Thyroid gland (tissue), 4 donors: Measurements from ENCODE around the gene CNGA4.

Experiments
- POLR2A ChIP-seq, 2 donors: fragments of 450-650 bp; IDR thresholded peaks; one replicate each; pipeline ENCODE4 v1.6.1; 2017; ENCODE audit warnings: antibody characterized with exemption in 2 of 2, mild to moderate bottlenecking in 2 of 2, moderate library complexity in 1 of 2
- TF ChIP-seq, protein P1 (sequence below), 6 experiments: fragments of 200-600 bp in 3 of 6; fragments of 450-650 bp in 3 of 6; sonication (generic) in 3 of 6; IDR thresholded peaks; one replicate each; pipeline ENCODE4 v1.5.1; 2016 to 2019; ENCODE audit warnings: antibody characterized with exemption in 6 of 6, mild to moderate bottlenecking in 2 of 6, inconsistent platforms in 1 of 6, moderate library complexity in 1 of 6

DNA sequence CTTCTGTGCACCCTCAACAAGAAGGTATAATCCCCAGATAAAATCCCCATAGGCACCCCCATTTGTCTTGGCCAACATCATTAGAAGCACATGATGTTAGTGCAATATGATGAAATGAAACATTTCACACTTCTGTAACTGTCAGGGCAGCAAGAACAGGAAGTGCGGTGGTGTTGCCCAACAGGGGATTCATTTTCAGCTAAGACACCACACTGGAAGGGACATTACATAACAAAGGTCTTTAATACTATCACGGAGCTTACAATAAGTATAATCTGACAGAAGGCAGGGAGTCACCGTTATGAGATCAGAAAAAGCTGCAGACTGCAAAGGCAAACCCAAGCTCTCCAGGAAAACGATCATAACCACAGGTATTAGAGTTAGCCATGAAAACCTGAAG is 37.9 kb upstream of the CNGA4 start:
- TF ChIP-seq, protein P1, sequence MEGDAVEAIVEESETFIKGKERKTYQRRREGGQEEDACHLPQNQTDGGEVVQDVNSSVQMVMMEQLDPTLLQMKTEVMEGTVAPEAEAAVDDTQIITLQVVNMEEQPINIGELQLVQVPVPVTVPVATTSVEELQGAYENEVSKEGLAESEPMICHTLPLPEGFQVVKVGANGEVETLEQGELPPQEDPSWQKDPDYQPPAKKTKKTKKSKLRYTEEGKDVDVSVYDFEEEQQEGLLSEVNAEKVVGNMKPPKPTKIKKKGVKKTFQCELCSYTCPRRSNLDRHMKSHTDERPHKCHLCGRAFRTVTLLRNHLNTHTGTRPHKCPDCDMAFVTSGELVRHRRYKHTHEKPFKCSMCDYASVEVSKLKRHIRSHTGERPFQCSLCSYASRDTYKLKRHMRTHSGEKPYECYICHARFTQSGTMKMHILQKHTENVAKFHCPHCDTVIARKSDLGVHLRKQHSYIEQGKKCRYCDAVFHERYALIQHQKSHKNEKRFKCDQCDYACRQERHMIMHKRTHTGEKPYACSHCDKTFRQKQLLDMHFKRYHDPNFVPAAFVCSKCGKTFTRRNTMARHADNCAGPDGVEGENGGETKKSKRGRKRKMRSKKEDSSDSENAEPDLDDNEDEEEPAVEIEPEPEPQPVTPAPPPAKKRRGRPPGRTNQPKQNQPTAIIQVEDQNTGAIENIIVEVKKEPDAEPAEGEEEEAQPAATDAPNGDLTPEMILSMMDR (IDR thresholded peaks at IDR 0.05) = no peak
- no peak for TF ChIP-seq POLR2A (IDR thresholded peaks at IDR 0.05)
